Daoy (cell line): ENCODE results near the gene FOXJ2. TPM values are rescaled to one million over a fixed set of nuclear protein-coding genes. Genes with fewer than 3 reads are reported as not detected.

Experiments
- total RNA-seq: library from RNA; depleted of rRNA; stranded (reverse); fragments of >200 nt; shearing (Covaris generic); gene quantifications from 2 replicates; pipeline ENCODE4 v1.2.3, GENCODE V29; 2014; rRNA removed

The FOXJ2 gene
- total RNA-seq, 1 experiment from 2014 or later: 5.4 TPM

Other genes starting within 250 kb of the FOXJ2 start
- not detected in 2 replicates for gene NANOG, start 243.3 kb upstream of the FOXJ2 start, total RNA-seq
- gene SLC2A14, start 159.8 kb upstream of the FOXJ2 start, total RNA-seq: not detected in 2 replicates
- gene SLC2A3, start 96.5 kb upstream of the FOXJ2 start, total RNA-seq: 7.6 and 9.0 TPM in 2 replicates
- 0.40 and 0.57 TPM in 2 replicates for gene C3AR1, start 33.6 kb downstream of the FOXJ2 start, total RNA-seq
- 39.2 and 44.4 TPM in 2 replicates for gene NECAP1, start 49.6 kb downstream of the FOXJ2 start, total RNA-seq
- 0.42 TPM in 1 of 2 replicates, not detected in the other for gene CLEC4A, start 90.9 kb downstream of the FOXJ2 start, total RNA-seq
- not detected in 2 replicates for gene ZNF705A, start 124.3 kb downstream of the FOXJ2 start, total RNA-seq
- gene FAM90A1, start 194.9 kb downstream of the FOXJ2 start, total RNA-seq: 0.17 TPM in 1 of 2 replicates, not detected in the other